Adrenal gland (tissue), 12 donors: ENCODE results near the gene TUBB4A. TPM values are rescaled to one million over a fixed set of nuclear protein-coding genes. Genes with fewer than 3 reads are reported as not detected.

Experiments used
- DNase-seq, 7 donors: peaks; one replicate each; pipeline ENCODE4 v3.0.0-alpha.2; 2019 to 2020
- H3K27ac ChIP-seq, 5 donors: fragments of 200-600 bp; sonication (generic) in 4 of 5; 1 replicate in 3 of 5; 2 replicates in 2 of 5; pipeline versions ENCODE4 v1.5.1 to v1.8.0; 2016 to 2020; ENCODE audit warnings: mild to moderate bottlenecking in 1 of 5
- H3K27me3 ChIP-seq: fragments of 200-600 bp; 2 replicates; pipeline ENCODE4 v1.8.0; 2021
- H3K36me3 ChIP-seq, 2 donors: fragments of 200-600 bp; replicated peaks in 1 of 2; 1 replicate in 1 of 2; 2 replicates in 1 of 2; pipeline versions ENCODE4 v1.5.1 to v1.8.0; 2018 to 2022
- H3K4me1 ChIP-seq, 2 donors: fragments of 200-600 bp; replicated peaks in 1 of 2; 1 replicate in 1 of 2; 2 replicates in 1 of 2; pipeline versions ENCODE4 v1.5.1 to v1.8.0; 2018 to 2021
- H3K4me3 ChIP-seq, 4 donors: fragments of 200-600 bp; sonication (generic) in 3 of 4; one replicate each; pipeline ENCODE4 v1.5.1; 2016 to 2018
- H3K9me3 ChIP-seq, 3 donors: fragments of 200-600 bp; sonication (generic) in 1 of 3; replicated peaks in 1 of 3; 1 replicate in 2 of 3; 2 replicates in 1 of 3; pipeline versions ENCODE4 v1.5.1 to v1.8.0; 2016 to 2021
- CTCF ChIP-seq, 6 experiments: fragments of 450-650 bp in 4 of 6; fragments of 200-600 bp in 2 of 6; sonication (generic) in 1 of 6; IDR thresholded peaks; 1 replicate in 5 of 6; 2 replicates in 1 of 6; pipeline versions ENCODE4 v1.5.1 to v1.8.0; 2016 to 2021; ENCODE audit warnings: antibody characterized with exemption in 6 of 6, mild to moderate bottlenecking in 2 of 6, moderate library complexity in 1 of 6
- POLR2A ChIP-seq, 2 donors: fragments of 450-650 bp; IDR thresholded peaks; one replicate each; pipeline ENCODE4 v1.6.1; 2017; ENCODE audit warnings: antibody characterized with exemption in 2 of 2, mild to moderate bottlenecking in 2 of 2, moderate library complexity in 1 of 2
- WGBS, 4 donors: extraction: QIAGEN DNeasy Blood & Tissue Kit in 2 of 4; methylation state at CpG; one replicate each; pipeline versions ENCODE4 v1.1.5 to v1.1.7; 2013 to 2017; 5-methylcytosine and 5-hydroxymethylcytosine counted together
- intact Hi-C, 2 donors: fragments of 100-400 bp; cut with DNase I; formaldehyde crosslinking; loops; one replicate each; pipeline versions ENCODE4 v1.14.1 to v1.15.0; 2022 to 2023
- polyA plus RNA-seq, 3 donors: library from polyadenylated mRNA; stranded (reverse); fragments of 200-250 nt in 2 of 3; fragments of 350-450 nt in 1 of 3; fragmentation: Illumina TruSeq in 1 of 3; extraction: RNeasy Lipid Tissue Mini Kit (QIAGEN cat#74804) in 1 of 3; gene quantifications; one replicate each; pipeline ENCODE4 v1.2.3, GENCODE V29; 2013 to 2014
- total RNA-seq, 9 donors: library from RNA; depleted of rRNA in 4 of 9; stranded (reverse); fragments of >200 nt in 4 of 9; fragments of 120-200 nt in 1 of 9; fragmentation: NEBNext Ultra II Directional in 1 of 9; extraction: Animal tissue kit (Norgen Biotek cat#: 25700) in 1 of 9; gene quantifications; one replicate each; pipeline versions ENCODE4 v1.1.0 to v1.2.4, GENCODE V29; 2013 to 2023
- donor health status: healthy with polysubstance abuse.
- donor health status: Bipolar disorder and iron deficiency.
- donor health status: DM: yes; HTN: yes; CAD: no.
- donor health status: DM: no; HTN: no; CAD: no.
- donor health status: DM: no; HTN: no; CAD: no.
- donor health status: DM: yes; HTN: yes; CAD: no.

TUBB4A gene
- total and polyA plus RNA-seq, 12 donors, result 50.4 to 752 (median 138) TPM

GRCh38 chr19:6482343-6482686 lies 19.8 kb downstream of the TUBB4A start:
- H3K9me3 ChIP-seq, result no peaks in the 10 kb centered on the region
- intact Hi-C loops, result no loop called here
- no peak for TF ChIP-seq POLR2A (IDR thresholded peaks at IDR 0.05)
- TF ChIP-seq CTCF (IDR thresholded peaks at IDR 0.05), result no peak
- 93 to 97% (median 95%) methylated on average over 8 of the region's 8 CpGs for WGBS, 4 donors
- no peak overlapping the region for H3K4me3 ChIP-seq
- no peak for DNase-seq
- no peaks in the 10 kb centered on the region for H3K4me1 ChIP-seq
- H3K36me3 ChIP-seq, result no peaks in the 10 kb centered on the region
- H3K27ac ChIP-seq, result no peak overlapping the region
- H3K27me3 ChIP-seq, result no peaks in the 10 kb centered on the region

- no peaks in the 10 kb centered on the region for H3K36me3 ChIP-seq
- no peaks in the 10 kb centered on the region for H3K4me1 ChIP-seq
- 31 to 48% (median 40%) methylated on average over 16 to 24 of the region's 24 CpGs for WGBS, 4 donors
- peak within 1 kb of the TSS in 1 of 4 donors; percentile 26 for H3K4me3 ChIP-seq
- H3K27ac ChIP-seq, result peak within 1 kb of the TSS in 1 of 5 donors; percentile 36
- TF ChIP-seq CTCF (IDR thresholded peaks at IDR 0.05) (peak; percentile 29 to 70 (median 54)), POLR2A (IDR thresholded peaks at IDR 0.05) (no peak)
- no peaks in the 10 kb centered on the region for H3K9me3 ChIP-seq
- DNase-seq, result peak in 5 of 7 donors; percentile 52 to 69 (median 59)
- no peaks in the 10 kb centered on the region for H3K27me3 ChIP-seq
- intact Hi-C loops, result no loop called here
Measured at GRCh38 chr19:6481541-6482342, 20.4 kb downstream of the TUBB4A start, which contains the start of gene DENND1C. DENND1C (minus strand) TSS chr19:6481787; CDS start chr19:6481695, 92 bp downstream.

- Histone ChIP-seq H3K27me3 (no peaks in the 10 kb centered on the region), H3K4me3 (peak overlapping the region in 1 of 4 donors; percentile 26), H3K27ac (peak overlapping the region in 1 of 5 donors; percentile 36), H3K36me3 (no peaks in the 10 kb centered on the region), H3K9me3 (no peaks in the 10 kb centered on the region), H3K4me1 (peaks cover 0 to 8% of the 10 kb centered on the region in 2 donors)
- TF ChIP-seq CTCF (IDR thresholded peaks at IDR 0.05) (no peak), POLR2A (IDR thresholded peaks at IDR 0.05) (no peak)
- intact Hi-C loops, result no loop called here
- WGBS, 4 donors, result 63 to 68% (median 67%) methylated on average over 9 to 10 of the region's 10 CpGs
- no peak for DNase-seq
Measured at GRCh38 chr19:6480848-6481415, 21.2 kb downstream of the TUBB4A start.

GRCh38 chr19:6479836-6480398 lies 22.2 kb downstream of the TUBB4A start:
- Histone ChIP-seq H3K4me1 (peaks cover 3 to 17% of the 10 kb centered on the region in 2 donors), H3K27me3 (no peaks in the 10 kb centered on the region), H3K9me3 (no peaks in the 10 kb centered on the region), H3K4me3 (no peak overlapping the region), H3K27ac (no peak overlapping the region), H3K36me3 (no peaks in the 10 kb centered on the region)
- no peak for TF ChIP-seq POLR2A (IDR thresholded peaks at IDR 0.05)
- TF ChIP-seq CTCF (IDR thresholded peaks at IDR 0.05), result no peak
- intact Hi-C loops, result no loop called here
- 62 to 85% (median 73%) methylated on average over 5 to 7 of the region's 7 CpGs for WGBS, 4 donors
- no peak for DNase-seq
